Skeletal muscle tissue (tissue), 4 donors: ENCODE results near the gene ZP2. TPM values are rescaled to one million over a fixed set of nuclear protein-coding genes. Genes with fewer than 3 reads are reported as not detected.
"Not testable (repeated sequence)": the region's sequence is repeated elsewhere in the genome, so short reads cannot be mapped to it uniquely, and the experiment has no call there.

Experiments used
- H3K27ac ChIP-seq: one replicate; pipeline ENCODE4 v1.7.0; 2013; ENCODE audit warnings: mild to moderate bottlenecking, low read depth, low read length, inconsistent platforms
- H3K27me3 ChIP-seq, 3 donors: one replicate each; pipeline ENCODE4 v1.7.0; 2013; ENCODE audit warnings: low read length in 3 of 3; ENCODE audit not compliant: control insufficient read depth in 3 of 3, insufficient read depth in 3 of 3
- H3K36me3 ChIP-seq, 3 donors: one replicate each; pipeline ENCODE4 v1.7.0; 2013; ENCODE audit warnings: low read length in 3 of 3; ENCODE audit not compliant: control insufficient read depth in 3 of 3, insufficient read depth in 3 of 3
- H3K4me1 ChIP-seq, 3 donors: one replicate each; pipeline ENCODE4 v1.7.0; 2013; ENCODE audit warnings: low read length in 3 of 3, mild to moderate bottlenecking in 3 of 3; ENCODE audit not compliant: control insufficient read depth in 3 of 3, insufficient read depth in 3 of 3
- H3K4me3 ChIP-seq, 3 donors: one replicate each; pipeline ENCODE4 v1.7.0; 2013; ENCODE audit warnings: low read length in 3 of 3
- H3K9ac ChIP-seq, 3 donors: one replicate each; pipeline ENCODE4 v1.7.0; 2013; ENCODE audit warnings: low read length in 3 of 3, mild to moderate bottlenecking in 3 of 3, moderate library complexity in 2 of 3, low read depth in 1 of 3
- H3K9me3 ChIP-seq, 3 donors: one replicate each; pipeline ENCODE4 v1.7.0; 2013; ENCODE audit warnings: low read length in 3 of 3; ENCODE audit not compliant: control insufficient read depth in 3 of 3
- total RNA-seq: library from RNA; depleted of rRNA; stranded (reverse); fragments of >200 nt; gene quantifications from one replicate; pipeline ENCODE4 v1.2.3, GENCODE V29; 2014
- donor health status: Osteomylitis.

Gene ZP2
- total RNA-seq, 1 donor from 2014 or later = 0.52 TPM

DNA sequence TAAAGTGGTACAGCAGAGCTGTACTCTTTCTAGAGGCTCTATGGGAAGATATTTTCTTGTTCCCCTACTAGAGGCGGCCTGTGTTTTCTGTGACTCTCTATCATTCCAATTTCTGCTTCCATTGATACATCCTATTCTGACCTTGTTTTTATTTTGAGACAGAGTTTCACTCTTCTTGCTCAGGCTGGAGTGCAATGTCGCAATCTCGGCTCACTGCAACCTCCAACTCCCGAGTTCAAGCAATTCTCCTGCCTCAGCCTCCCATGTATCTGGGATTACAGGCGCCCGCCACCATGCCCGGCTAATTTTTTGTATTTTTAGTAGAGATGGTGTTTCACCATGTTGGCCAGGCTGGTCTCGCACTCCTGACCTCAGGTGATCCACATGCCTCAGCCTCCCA lies 16.0 kb downstream of the ZP2 start:
- H3K4me3 ChIP-seq = not testable (repeated sequence)

GRCh38 chr16:21194771-21195301 lies 16.5 kb downstream of the ZP2 start:
- peaks cover 0 to 5% (median 5%) of the 10 kb centered on the region in 3 donors for H3K27me3 ChIP-seq
- no peaks in the 10 kb centered on the region for H3K4me1 ChIP-seq
- no peak overlapping the region for H3K27ac ChIP-seq
- no peaks in the 10 kb centered on the region for H3K9me3 ChIP-seq
- H3K9ac ChIP-seq = no peak overlapping the region
- H3K4me3 ChIP-seq = no peak overlapping the region
- no peaks in the 10 kb centered on the region for H3K36me3 ChIP-seq

More for the DNA sequence above, 16.0 kb downstream of the ZP2 start:
- not testable (repeated sequence) for H3K27ac ChIP-seq, H3K27me3 ChIP-seq, H3K4me1 ChIP-seq, H3K9ac ChIP-seq, H3K9me3 ChIP-seq, H3K36me3 ChIP-seq

- Histone ChIP-seq H3K27me3 (peaks cover 0 to 3% (median 2%) of the 10 kb centered on the region in 3 donors), H3K36me3 (no peaks in the 10 kb centered on the region), H3K9ac (no peak overlapping the region), H3K9me3 (no peaks in the 10 kb centered on the region), H3K27ac (no peak overlapping the region), H3K4me1 (peaks cover 0 to 4% (median 3%) of the 10 kb centered on the region in 3 donors), H3K4me3 (no peak overlapping the region)
Observed at GRCh38 chr16:21192991-21193390, 18.4 kb downstream of the ZP2 start.

- Histone ChIP-seq H3K9ac (no peak overlapping the region), H3K36me3 (no peaks in the 10 kb centered on the region), H3K27me3 (peaks cover 0 to 3% (median 2%) of the 10 kb centered on the region in 3 donors), H3K4me1 (peaks cover 0 to 4% (median 3%) of the 10 kb centered on the region in 3 donors), H3K27ac (no peak overlapping the region), H3K4me3 (no peak overlapping the region), H3K9me3 (no peaks in the 10 kb centered on the region)
Observed at GRCh38 chr16:21190599-21190998, 20.8 kb downstream of the ZP2 start.

DNA sequence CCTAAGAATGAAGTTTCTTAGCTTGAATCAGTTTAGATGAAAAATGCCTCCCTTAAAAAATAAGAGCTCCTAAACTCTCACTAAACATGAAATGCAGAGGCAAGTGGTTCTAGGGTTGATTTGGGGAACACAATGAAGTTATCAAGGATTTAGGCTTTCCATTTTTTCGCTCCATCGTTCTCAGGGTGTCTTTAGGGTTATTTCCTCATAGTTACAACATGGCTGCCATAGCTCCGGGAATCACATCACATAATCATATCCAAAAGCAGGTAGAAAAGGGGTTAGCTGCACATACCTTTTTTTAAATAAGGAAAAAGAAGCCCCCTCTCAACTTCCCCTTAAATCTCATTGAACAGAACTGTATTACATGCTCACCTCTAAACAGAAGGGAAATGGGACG lies 21.4 kb downstream of the ZP2 start:
- no peaks in the 10 kb centered on the region for H3K9me3 ChIP-seq
- no peak overlapping the region for H3K4me3 ChIP-seq

DNA sequence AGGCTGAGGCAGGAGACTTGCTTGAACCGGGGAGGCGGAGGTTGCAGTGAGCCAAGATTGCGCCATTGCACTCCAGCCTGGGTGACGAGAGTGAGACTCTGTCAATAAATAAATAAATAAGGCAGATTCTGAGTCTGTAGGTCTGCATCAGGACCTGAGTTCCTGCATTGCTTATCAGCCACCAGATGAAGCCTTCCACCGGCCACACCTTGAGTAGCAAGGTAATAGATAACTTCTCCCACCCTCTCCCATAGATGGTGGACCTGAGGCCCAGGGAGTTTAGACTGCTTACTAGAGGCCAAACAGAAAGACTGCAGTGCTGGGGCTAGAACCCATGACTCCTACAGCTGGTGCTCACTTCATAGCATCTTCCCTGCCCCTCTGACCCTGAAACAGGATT lies 22.1 kb downstream of the ZP2 start:
- H3K9me3 ChIP-seq = no peaks in the 10 kb centered on the region
- H3K27ac ChIP-seq = no peak overlapping the region
- no peak overlapping the region for H3K4me3 ChIP-seq
- H3K9ac ChIP-seq = no peak overlapping the region
- no peaks in the 10 kb centered on the region for H3K36me3 ChIP-seq
- H3K27me3 ChIP-seq = peaks cover 0 to 2% (median 2%) of the 10 kb centered on the region in 3 donors
- H3K4me1 ChIP-seq = peaks cover 0 to 4% (median 3%) of the 10 kb centered on the region in 3 donors

More for the DNA sequence above, 21.4 kb downstream of the ZP2 start:
- no peaks in the 10 kb centered on the region for H3K36me3 ChIP-seq
- peaks cover 0 to 3% (median 2%) of the 10 kb centered on the region in 3 donors for H3K27me3 ChIP-seq
- no peak overlapping the region for H3K27ac ChIP-seq
- peaks cover 0 to 4% (median 3%) of the 10 kb centered on the region in 3 donors for H3K4me1 ChIP-seq
- H3K9ac ChIP-seq = no peak overlapping the region

GRCh38 chr16:21186326-21186691 lies 25.1 kb downstream of the ZP2 start:
- Histone ChIP-seq H3K27me3 (peaks cover 0 to 2% (median 0%) of the 10 kb centered on the region in 3 donors), H3K27ac (no peak overlapping the region), H3K4me1 (peaks cover 0 to 4% (median 3%) of the 10 kb centered on the region in 3 donors), H3K9me3 (no peaks in the 10 kb centered on the region), H3K9ac (no peak overlapping the region), H3K36me3 (peaks cover 9 to 14% (median 11%) of the 10 kb centered on the region in 3 donors), H3K4me3 (no peak overlapping the region)

GRCh38 chr16:21185659-21186325 lies 25.6 kb downstream of the ZP2 start:
- H3K4me3 ChIP-seq = no peak overlapping the region
- H3K9ac ChIP-seq = no peak overlapping the region
- H3K27ac ChIP-seq = no peak overlapping the region
- peaks cover 0 to 4% (median 3%) of the 10 kb centered on the region in 3 donors for H3K4me1 ChIP-seq
- H3K27me3 ChIP-seq = peaks cover 0 to 2% (median 0%) of the 10 kb centered on the region in 3 donors
- peaks cover 14 to 19% (median 15%) of the 10 kb centered on the region in 3 donors for H3K36me3 ChIP-seq
- no peaks in the 10 kb centered on the region for H3K9me3 ChIP-seq

DNA sequence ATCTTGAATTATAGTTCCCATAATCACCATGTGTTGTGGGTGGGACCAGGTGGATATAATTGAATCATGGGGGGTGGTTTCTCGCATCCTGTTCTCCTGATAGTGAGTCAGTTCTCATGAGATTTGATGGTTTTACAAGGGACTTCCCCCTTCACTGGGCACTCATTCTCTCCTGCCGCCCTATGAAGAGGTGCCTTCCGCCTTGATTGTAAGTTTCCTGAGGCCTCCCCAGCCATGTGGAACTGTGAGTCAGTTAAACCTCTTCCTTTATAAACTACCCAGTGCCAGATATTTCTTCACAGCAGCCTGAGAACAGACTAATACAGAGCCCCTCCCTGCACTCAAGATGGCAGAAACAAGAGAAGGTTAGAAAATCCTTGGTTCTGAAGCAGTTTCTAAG lies 26.5 kb downstream of the ZP2 start:
- Histone ChIP-seq H3K9ac (no peak overlapping the region), H3K4me3 (no peak overlapping the region), H3K4me1 (peaks cover 0 to 4% (median 3%) of the 10 kb centered on the region in 3 donors), H3K27ac (no peak overlapping the region), H3K9me3 (no peaks in the 10 kb centered on the region), H3K27me3 (peaks cover 0 to 2% (median 0%) of the 10 kb centered on the region in 3 donors), H3K36me3 (peaks cover 16 to 27% (median 24%) of the 10 kb centered on the region in 3 donors)

DNA sequence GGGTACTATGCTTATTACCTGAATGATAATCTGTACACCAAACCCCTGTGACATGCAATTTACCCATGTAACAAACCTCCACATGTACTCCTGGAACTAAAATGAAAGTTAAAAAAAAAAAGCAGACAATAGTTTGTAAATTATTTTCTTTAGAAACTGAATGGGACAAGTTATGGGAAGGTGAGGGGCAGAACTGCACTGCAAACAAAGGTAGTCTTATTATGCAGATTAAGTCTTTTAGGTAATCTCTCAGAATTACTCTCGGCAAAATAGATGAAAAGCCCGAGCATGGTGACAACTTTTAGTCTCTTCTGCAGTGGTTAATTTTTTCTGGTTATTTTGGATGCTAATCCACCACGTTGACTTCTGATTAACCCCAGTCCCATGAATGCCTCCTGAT lies 27.4 kb downstream of the ZP2 start:
- H3K27me3 ChIP-seq = peaks cover 0 to 2% (median 0%) of the 10 kb centered on the region in 3 donors
- no peak overlapping the region for H3K27ac ChIP-seq
- H3K9me3 ChIP-seq = no peaks in the 10 kb centered on the region
- H3K4me1 ChIP-seq = peaks cover 0 to 4% (median 3%) of the 10 kb centered on the region in 3 donors
- peaks cover 24 to 35% (median 31%) of the 10 kb centered on the region in 3 donors for H3K36me3 ChIP-seq
- no peak overlapping the region for H3K4me3 ChIP-seq
- no peak overlapping the region for H3K9ac ChIP-seq
